PC-3 (cell line): ENCODE measurements around the gene SV2C.

Source experiments
- CTCF ChIP-seq: fragments of 300-600 bp; sonication (generic); conservative IDR thresholded peaks from 2 replicates; pipeline ENCODE4 v1.5.1; 2017; ENCODE audit warnings: antibody characterized with exemption, low read depth, mild to moderate bottlenecking, low read length
- EZH2 ChIP-seq: fragments of 300-600 bp; sonication (generic); IDR thresholded peaks from one replicate; pipeline ENCODE4 v1.6.1; 2017; ENCODE audit warnings: antibody characterized with exemption, mild to moderate bottlenecking, low read length; ENCODE audit not compliant: unreplicated experiment
- EZH2phosphoT487 ChIP-seq: fragments of 300-600 bp; sonication (generic); IDR thresholded peaks from 2 replicates; pipeline ENCODE4 v1.6.1; 2018; ENCODE audit warnings: mild to moderate bottlenecking, antibody characterized with exemption, low read length, borderline replicate concordance

GRCh38 chr5:76271836-76272235 lies 188.7 kb downstream of the SV2C start:
- TF ChIP-seq CTCF, result no peak
- TF ChIP-seq EZH2, result no peak
- TF ChIP-seq EZH2phosphoT487, result no peak
